Stomach (tissue), 4 donors: ENCODE data around the gene MAGI2.

Experiments used
- POLR2A ChIP-seq, 4 donors: fragments of 450-650 bp; IDR thresholded peaks; one replicate each; pipeline ENCODE4 v1.6.1; 2016; ENCODE audit warnings: antibody characterized with exemption in 4 of 4, control low read depth in 2 of 4, mild to moderate bottlenecking in 1 of 4, moderate library complexity in 1 of 4
- POLR2AphosphoS5 ChIP-seq, 3 donors: sonication (generic); formaldehyde crosslinking; IDR thresholded peaks; one replicate each; pipeline ENCODE4 v1.6.1; 2016; ENCODE audit warnings: antibody characterized with exemption in 3 of 3

GRCh38 chr7:78280276-78280675 lies 1173.2 kb downstream of the MAGI2 start:
- no peak for TF ChIP-seq POLR2A (IDR thresholded peaks at IDR 0.05)
- no peak for TF ChIP-seq POLR2AphosphoS5 (IDR thresholded peaks at IDR 0.05)
